ENCODE measurements around the gene ZNF33B. TPM values are rescaled to one million over a fixed set of nuclear protein-coding genes. Genes with fewer than 3 reads are reported as not detected.

Gene ZNF33B
- total RNA-seq, 1 experiment from 2014 or later, result 43.2 TPM

GRCh38 chr10:42578019-42578418 is 60.4 kb downstream of the ZNF33B start:
- H3K4me1 Mint-ChIP-seq (ENCODE audit: low read depth, unreplicated experiment), result no peaks in the 10 kb centered on the region
- TF ChIP-seq, protein P1, sequence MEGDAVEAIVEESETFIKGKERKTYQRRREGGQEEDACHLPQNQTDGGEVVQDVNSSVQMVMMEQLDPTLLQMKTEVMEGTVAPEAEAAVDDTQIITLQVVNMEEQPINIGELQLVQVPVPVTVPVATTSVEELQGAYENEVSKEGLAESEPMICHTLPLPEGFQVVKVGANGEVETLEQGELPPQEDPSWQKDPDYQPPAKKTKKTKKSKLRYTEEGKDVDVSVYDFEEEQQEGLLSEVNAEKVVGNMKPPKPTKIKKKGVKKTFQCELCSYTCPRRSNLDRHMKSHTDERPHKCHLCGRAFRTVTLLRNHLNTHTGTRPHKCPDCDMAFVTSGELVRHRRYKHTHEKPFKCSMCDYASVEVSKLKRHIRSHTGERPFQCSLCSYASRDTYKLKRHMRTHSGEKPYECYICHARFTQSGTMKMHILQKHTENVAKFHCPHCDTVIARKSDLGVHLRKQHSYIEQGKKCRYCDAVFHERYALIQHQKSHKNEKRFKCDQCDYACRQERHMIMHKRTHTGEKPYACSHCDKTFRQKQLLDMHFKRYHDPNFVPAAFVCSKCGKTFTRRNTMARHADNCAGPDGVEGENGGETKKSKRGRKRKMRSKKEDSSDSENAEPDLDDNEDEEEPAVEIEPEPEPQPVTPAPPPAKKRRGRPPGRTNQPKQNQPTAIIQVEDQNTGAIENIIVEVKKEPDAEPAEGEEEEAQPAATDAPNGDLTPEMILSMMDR (IDR thresholded peaks at IDR 0.05; ENCODE audit: insufficient read depth in 1 of 2, low read depth in 1 of 2, low read length in 1 of 2, severe bottlenecking in 1 of 2, unreplicated experiment in 1 of 2), result no peak
- no peak overlapping the region for H3K4me3 ChIP-seq (ENCODE audit: low read depth, low read length)
- H3K27ac Mint-ChIP-seq (ENCODE audit: unreplicated experiment), result no peak overlapping the region
- H3K36me3 Mint-ChIP-seq (ENCODE audit: insufficient read depth, unreplicated experiment), result no peaks in the 10 kb centered on the region
- no peaks in the 10 kb centered on the region for H3K4me1 ChIP-seq
- CTCF ChIA-PET, result no interaction called here
- no peak for DNase-seq
- H3K9me3 Mint-ChIP-seq (ENCODE audit: unreplicated experiment), result no peaks in the 10 kb centered on the region
- H3K27me3 Mint-ChIP-seq (ENCODE audit: insufficient read depth, unreplicated experiment), result peaks cover 3% of the 10 kb centered on the region
- BruUV-seq (replicated peaks), result no TSS peak
- H3K4me3 Mint-ChIP-seq (ENCODE audit: unreplicated experiment), result no peak overlapping the region
- no peaks in the 10 kb centered on the region for H3K9me3 ChIP-seq
- no peaks in the 10 kb centered on the region for H3K36me3 ChIP-seq (ENCODE audit: control insufficient read depth, insufficient read depth, low read length)
- intact Hi-C loops (cut with micrococcal nuclease; ENCODE audit: unreplicated experiment), result no loop called here
- POLR2A ChIA-PET, result no interaction called here
- H3K27me3 ChIP-seq (replicated peaks; ENCODE audit: control insufficient read depth, insufficient read depth, low read length), result no peaks in the 10 kb centered on the region

DNA sequence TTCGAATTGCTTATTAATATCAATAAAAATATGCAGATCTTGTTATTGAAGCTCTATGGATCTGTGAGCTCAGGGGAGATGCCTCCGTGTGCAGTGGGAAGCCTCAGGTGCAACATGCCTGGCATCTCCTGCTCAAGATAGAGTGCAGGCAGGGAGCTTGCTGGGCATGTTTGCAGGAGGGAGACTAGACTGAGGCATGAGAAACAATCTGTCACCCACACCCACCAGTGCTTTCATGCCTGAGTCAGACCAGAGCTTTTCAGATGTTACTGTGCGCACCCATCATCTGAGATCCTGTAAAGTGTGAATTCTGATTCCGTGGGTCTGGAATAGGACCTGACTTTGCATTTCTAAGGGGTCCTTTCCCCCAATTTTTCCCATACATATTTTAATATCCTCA is 62.0 kb downstream of the ZNF33B start:
- H3K36me3 Mint-ChIP-seq (ENCODE audit: insufficient read depth, unreplicated experiment), result no peaks in the 10 kb centered on the region
- no TSS peak for BruUV-seq (replicated peaks)
- intact Hi-C loops (cut with micrococcal nuclease; ENCODE audit: unreplicated experiment), result no loop called here
- H3K36me3 ChIP-seq (ENCODE audit: control insufficient read depth, insufficient read depth, low read length), result no peaks in the 10 kb centered on the region
- ChIA-PET CTCF (no interaction called here), POLR2A (interaction anchor here (0.6 kb wide), 1 partner anchor 10 kb away, joined by 4 read pairs; no protein-coding TSS in a partner anchor)
- H3K27me3 ChIP-seq (replicated peaks; ENCODE audit: control insufficient read depth, insufficient read depth, low read length), result no peaks in the 10 kb centered on the region
- H3K9me3 Mint-ChIP-seq (ENCODE audit: unreplicated experiment), result peaks cover 3% of the 10 kb centered on the region
- H3K27ac Mint-ChIP-seq (ENCODE audit: unreplicated experiment), result no peak overlapping the region
- H3K4me1 Mint-ChIP-seq (ENCODE audit: low read depth, unreplicated experiment), result no peaks in the 10 kb centered on the region
- H3K9me3 ChIP-seq, result no peaks in the 10 kb centered on the region
- no peaks in the 10 kb centered on the region for H3K4me1 ChIP-seq
- H3K4me3 Mint-ChIP-seq (ENCODE audit: unreplicated experiment), result no peak overlapping the region
- H3K27me3 Mint-ChIP-seq (ENCODE audit: insufficient read depth, unreplicated experiment), result peaks cover 3% of the 10 kb centered on the region
- TF ChIP-seq, protein P1 (IDR thresholded peaks at IDR 0.05; ENCODE audit: insufficient read depth in 1 of 2, low read depth in 1 of 2, low read length in 1 of 2, severe bottlenecking in 1 of 2, unreplicated experiment in 1 of 2), result no peak
- DNase-seq, result no peak
- no peak overlapping the region for H3K4me3 ChIP-seq (ENCODE audit: low read depth, low read length)

GRCh38 chr10:42574336-42574735 is 64.0 kb downstream of the ZNF33B start:
- Mint-ChIP-seq H3K4me3 (ENCODE audit: unreplicated experiment) (no peak overlapping the region), H3K9me3 (ENCODE audit: unreplicated experiment) (peaks cover 10% of the 10 kb centered on the region), H3K27ac (ENCODE audit: unreplicated experiment) (no peak overlapping the region), H3K27me3 (ENCODE audit: insufficient read depth, unreplicated experiment) (peaks cover 3% of the 10 kb centered on the region), H3K36me3 (ENCODE audit: insufficient read depth, unreplicated experiment) (no peaks in the 10 kb centered on the region), H3K4me1 (ENCODE audit: low read depth, unreplicated experiment) (no peaks in the 10 kb centered on the region)
- intact Hi-C loops (cut with micrococcal nuclease; ENCODE audit: unreplicated experiment), result no loop called here
- TF ChIP-seq, protein P1 (IDR thresholded peaks at IDR 0.05; ENCODE audit: insufficient read depth in 1 of 2, low read depth in 1 of 2, low read length in 1 of 2, severe bottlenecking in 1 of 2, unreplicated experiment in 1 of 2), result no peak
- no peak for DNase-seq
- ChIA-PET CTCF (no interaction called here), POLR2A (no interaction called here)
- Histone ChIP-seq H3K9me3 (peaks cover 3% of the 10 kb centered on the region; the same call in 1 of the 2 replicates), H3K4me1 (no peaks in the 10 kb centered on the region), H3K27me3 (replicated peaks; ENCODE audit: control insufficient read depth, insufficient read depth, low read length) (no peaks in the 10 kb centered on the region), H3K4me3 (ENCODE audit: low read depth, low read length) (no peak overlapping the region), H3K36me3 (ENCODE audit: control insufficient read depth, insufficient read depth, low read length) (no peaks in the 10 kb centered on the region)
- no TSS peak for BruUV-seq (replicated peaks)
